IPS-20b (cell line): ENCODE data around the gene KCNMA1.
"Not testable (repeated sequence)": the region's sequence is repeated elsewhere in the genome, so short reads cannot be mapped to it uniquely, and the experiment has no call there.

ENCODE experiments used
- H3K27ac ChIP-seq: one replicate; pipeline ENCODE4 v1.5.1; 2013; ENCODE audit warnings: low read length
- H3K27me3 ChIP-seq: 2 replicates; pipeline ENCODE4 v1.6.1; 2013; ENCODE audit warnings: mild to moderate bottlenecking, low read length, inconsistent platforms; ENCODE audit not compliant: insufficient read depth
- H3K36me3 ChIP-seq: 2 replicates; pipeline ENCODE4 v1.6.1; 2013; ENCODE audit warnings: low read depth, mild to moderate bottlenecking, inconsistent platforms, low read length, moderate library complexity; ENCODE audit not compliant: insufficient read depth
- H3K4me1 ChIP-seq: 2 replicates; pipeline ENCODE4 v1.6.1; 2013; ENCODE audit warnings: mild to moderate bottlenecking, control low read depth, inconsistent platforms, low read length, moderate library complexity; ENCODE audit not compliant: insufficient read depth
- H3K4me3 ChIP-seq: 2 replicates; pipeline ENCODE4 v1.5.1; 2013; ENCODE audit warnings: mild to moderate bottlenecking, low read length, inconsistent platforms
- H3K9ac ChIP-seq: 2 replicates; pipeline ENCODE4 v1.6.1; 2013; ENCODE audit warnings: low read depth, mild to moderate bottlenecking, inconsistent platforms, low read length, moderate library complexity
- H3K9me3 ChIP-seq: 2 replicates; pipeline ENCODE4 v1.6.1; 2013; ENCODE audit warnings: mild to moderate bottlenecking, low read depth, low read length, inconsistent platforms; ENCODE audit not compliant: insufficient read depth

KCNMA1 gene

DNA sequence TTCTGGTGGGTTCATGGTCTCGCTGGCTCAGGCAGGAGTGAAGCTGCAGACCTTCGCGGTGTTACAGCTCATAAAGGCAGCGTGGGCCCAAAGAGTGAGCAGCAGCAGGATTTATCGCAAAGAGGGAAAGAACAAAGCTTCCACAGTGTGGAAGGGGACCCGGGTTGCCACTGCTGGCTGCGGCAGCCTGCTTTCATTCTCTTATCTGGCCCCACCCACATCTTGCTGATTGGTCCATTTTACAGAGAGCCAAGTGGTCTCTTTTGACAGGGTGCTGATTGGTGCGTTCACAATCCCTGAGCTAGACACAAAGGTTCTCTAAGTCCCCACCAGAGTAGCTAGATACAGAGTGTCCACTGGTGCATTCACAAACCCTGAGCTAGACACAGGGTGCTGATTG lies 47.9 kb downstream of the KCNMA1 start:
- not testable (repeated sequence) for H3K4me3 ChIP-seq, H3K36me3 ChIP-seq, H3K27me3 ChIP-seq, H3K27ac ChIP-seq, H3K9ac ChIP-seq, H3K4me1 ChIP-seq, H3K9me3 ChIP-seq

- Histone ChIP-seq H3K27ac (no peak overlapping the region), H3K4me1 (no peaks in the 10 kb centered on the region), H3K9ac (no peak overlapping the region), H3K9me3 (no peaks in the 10 kb centered on the region), H3K4me3 (no peak overlapping the region), H3K36me3 (no peaks in the 10 kb centered on the region), H3K27me3 (no peaks in the 10 kb centered on the region)
These were observed 48.7 kb downstream of the KCNMA1 start for GRCh38 chr10:77588886-77589285.

DNA sequence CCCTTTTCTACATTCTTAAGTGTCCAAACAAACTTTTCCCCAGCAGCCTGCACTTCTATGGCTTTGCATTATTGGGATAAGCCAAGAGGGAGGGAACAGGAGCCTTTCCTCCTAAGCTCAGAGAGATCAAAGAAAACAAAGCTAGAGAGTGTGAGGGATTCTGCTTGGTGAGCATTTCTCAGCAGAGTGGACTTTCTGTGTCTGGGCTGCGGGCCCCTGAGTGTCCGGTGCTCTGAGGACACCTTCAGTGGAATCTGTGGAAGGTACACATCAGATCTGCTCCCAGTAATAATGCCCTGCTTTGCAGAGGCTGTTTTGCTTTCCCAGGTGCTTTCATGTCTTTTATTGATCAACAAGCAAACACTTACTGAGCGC lies 50.2 kb downstream of the KCNMA1 start:
- Histone ChIP-seq H3K4me1 (no peaks in the 10 kb centered on the region), H3K27me3 (no peaks in the 10 kb centered on the region), H3K27ac (no peak overlapping the region), H3K4me3 (no peak overlapping the region), H3K9me3 (no peaks in the 10 kb centered on the region), H3K9ac (no peak overlapping the region), H3K36me3 (no peaks in the 10 kb centered on the region)

DNA sequence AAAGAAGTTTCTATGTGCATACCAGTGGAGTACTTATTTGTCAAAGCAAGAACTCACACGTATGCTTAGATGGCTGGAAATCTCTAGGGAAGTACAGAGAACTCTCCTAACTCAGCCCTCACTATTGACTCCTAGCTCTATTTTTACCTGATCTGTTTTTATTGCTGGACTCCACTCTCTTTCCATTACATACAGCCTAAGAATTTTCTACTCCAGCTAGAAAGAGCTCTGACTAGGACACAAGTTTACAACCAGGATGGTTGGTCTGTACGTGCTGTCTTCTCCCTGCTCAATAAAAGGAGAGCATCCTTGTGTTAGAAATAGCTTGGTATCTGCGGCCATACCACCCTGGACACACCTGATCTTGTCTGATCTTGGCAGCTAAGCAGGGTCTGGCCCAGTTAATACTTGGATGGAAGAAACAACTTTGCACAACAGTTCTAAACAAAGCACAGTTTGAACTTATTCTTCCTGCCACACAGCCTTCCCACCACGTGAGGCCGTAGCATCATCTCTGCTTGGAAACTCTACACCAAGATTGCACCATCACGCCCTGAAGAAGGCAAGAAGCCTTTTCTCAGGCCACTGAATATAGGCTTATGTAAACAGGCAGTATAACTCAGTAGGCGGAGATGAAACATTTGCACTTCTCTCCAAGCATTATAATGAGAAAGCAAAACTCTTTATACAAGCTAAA lies 50.7 kb downstream of the KCNMA1 start:
- H3K9ac ChIP-seq = no peak overlapping the region
- no peak overlapping the region for H3K27ac ChIP-seq
- H3K4me3 ChIP-seq = no peak overlapping the region
- H3K27me3 ChIP-seq = no peaks in the 10 kb centered on the region
- H3K36me3 ChIP-seq = no peaks in the 10 kb centered on the region
- H3K4me1 ChIP-seq = no peaks in the 10 kb centered on the region
- no peaks in the 10 kb centered on the region for H3K9me3 ChIP-seq

DNA sequence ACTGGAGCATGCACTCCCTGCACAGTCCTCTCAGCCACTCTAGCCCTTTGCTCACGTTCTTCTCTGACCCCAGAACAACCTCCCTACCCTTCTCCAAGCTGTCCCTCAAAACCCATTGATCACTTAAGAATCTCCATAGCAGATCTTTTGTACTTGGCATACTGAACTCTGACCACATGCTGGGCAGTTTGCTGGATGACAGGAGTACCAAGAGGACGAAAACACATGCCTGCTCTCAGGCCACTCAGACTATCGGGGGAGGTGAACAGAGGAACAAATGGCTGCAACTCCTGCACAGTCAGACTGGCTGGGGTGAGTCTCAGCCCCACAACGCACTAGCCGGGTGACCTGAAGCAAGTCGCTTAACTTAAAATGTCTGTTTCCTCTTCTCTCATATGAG lies 52.7 kb downstream of the KCNMA1 start:
- Histone ChIP-seq H3K36me3 (no peaks in the 10 kb centered on the region), H3K27me3 (no peaks in the 10 kb centered on the region), H3K9me3 (no peaks in the 10 kb centered on the region), H3K9ac (no peak overlapping the region), H3K27ac (no peak overlapping the region), H3K4me1 (no peaks in the 10 kb centered on the region), H3K4me3 (no peak overlapping the region)

DNA sequence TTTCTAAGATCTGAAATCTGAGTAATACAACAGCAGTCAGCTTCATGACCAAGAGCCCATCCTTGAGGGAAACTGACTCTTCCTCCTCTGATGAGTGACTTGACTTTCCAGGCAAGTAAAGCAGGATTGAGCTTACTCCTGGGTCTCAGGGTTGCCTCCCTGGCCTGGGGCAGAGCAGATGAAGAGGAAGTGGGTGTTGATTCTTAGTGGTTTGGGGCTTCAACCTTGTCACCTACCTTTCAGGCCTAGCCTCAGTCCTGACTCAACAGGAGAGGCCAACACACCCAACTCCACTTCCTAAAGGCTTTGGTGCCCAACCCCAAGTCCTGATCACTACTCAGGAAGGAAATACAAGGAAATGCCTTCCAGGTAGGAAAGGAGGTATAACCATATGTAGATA lies 54.1 kb downstream of the KCNMA1 start:
- Histone ChIP-seq H3K9ac (no peak overlapping the region), H3K36me3 (no peaks in the 10 kb centered on the region), H3K4me1 (no peaks in the 10 kb centered on the region), H3K9me3 (no peaks in the 10 kb centered on the region), H3K27me3 (no peaks in the 10 kb centered on the region), H3K4me3 (no peak overlapping the region), H3K27ac (no peak overlapping the region)

DNA sequence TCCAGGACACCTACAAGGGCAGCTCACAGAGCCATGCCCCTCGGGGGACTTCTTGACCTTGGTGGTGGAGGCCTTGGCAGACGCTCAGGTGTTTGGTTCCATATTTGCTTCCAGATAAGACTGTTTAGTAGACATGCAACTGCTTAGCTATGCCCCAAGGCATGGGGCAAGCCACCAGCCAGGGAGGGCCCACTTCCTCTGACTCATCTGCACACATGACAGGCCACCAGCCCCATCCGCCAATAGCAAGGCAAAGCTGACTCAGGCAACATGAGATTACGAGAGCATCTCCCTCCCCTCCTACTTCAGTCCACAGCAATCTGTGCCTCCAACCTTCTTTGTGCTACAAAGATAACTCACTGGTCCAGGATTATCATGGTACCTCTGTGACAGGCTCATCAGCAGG lies 54.9 kb downstream of the KCNMA1 start:
- H3K27me3 ChIP-seq = no peaks in the 10 kb centered on the region
- no peaks in the 10 kb centered on the region for H3K9me3 ChIP-seq
- no peak overlapping the region for H3K4me3 ChIP-seq
- H3K9ac ChIP-seq = no peak overlapping the region
- H3K4me1 ChIP-seq = no peaks in the 10 kb centered on the region
- H3K27ac ChIP-seq = no peak overlapping the region
- no peaks in the 10 kb centered on the region for H3K36me3 ChIP-seq

DNA sequence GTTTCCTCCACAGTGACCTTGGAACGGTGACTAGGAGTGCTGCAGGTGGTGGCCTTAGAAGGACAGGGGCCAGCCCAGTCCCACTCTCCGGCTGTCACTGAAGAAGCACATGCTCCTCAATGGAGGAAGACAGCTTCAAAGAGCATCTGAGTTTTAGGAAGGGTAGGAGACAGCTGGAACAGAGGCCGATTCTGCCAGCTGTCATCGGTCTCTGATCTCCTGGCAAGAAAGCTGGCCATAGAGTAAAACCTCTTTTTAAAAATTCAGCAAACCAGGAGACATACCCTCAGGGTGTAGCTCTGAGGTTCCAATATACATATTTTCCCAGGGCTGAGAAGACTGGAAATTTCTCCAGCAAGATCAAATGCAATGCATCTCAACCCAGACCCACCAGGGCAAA lies 55.9 kb downstream of the KCNMA1 start:
- H3K36me3 ChIP-seq = no peaks in the 10 kb centered on the region
- no peaks in the 10 kb centered on the region for H3K4me1 ChIP-seq
- no peak overlapping the region for H3K9ac ChIP-seq
- no peak overlapping the region for H3K4me3 ChIP-seq
- no peaks in the 10 kb centered on the region for H3K9me3 ChIP-seq
- no peaks in the 10 kb centered on the region for H3K27me3 ChIP-seq
- no peak overlapping the region for H3K27ac ChIP-seq

GRCh38 chr10:77580482-77580881 lies 57.1 kb downstream of the KCNMA1 start:
- H3K4me1 ChIP-seq = no peaks in the 10 kb centered on the region
- no peak overlapping the region for H3K4me3 ChIP-seq
- no peak overlapping the region for H3K9ac ChIP-seq
- H3K9me3 ChIP-seq = no peaks in the 10 kb centered on the region
- H3K27ac ChIP-seq = no peak overlapping the region
- H3K27me3 ChIP-seq = no peaks in the 10 kb centered on the region
- no peaks in the 10 kb centered on the region for H3K36me3 ChIP-seq

GRCh38 chr10:77578583-77579227 lies 58.9 kb downstream of the KCNMA1 start:
- no peaks in the 10 kb centered on the region for H3K4me1 ChIP-seq
- H3K4me3 ChIP-seq = no peak overlapping the region
- H3K27ac ChIP-seq = no peak overlapping the region
- H3K9me3 ChIP-seq = no peaks in the 10 kb centered on the region
- H3K27me3 ChIP-seq = no peaks in the 10 kb centered on the region
- H3K36me3 ChIP-seq = no peaks in the 10 kb centered on the region
- H3K9ac ChIP-seq = no peak overlapping the region

- Histone ChIP-seq H3K9ac (no peak overlapping the region), H3K36me3 (no peaks in the 10 kb centered on the region), H3K9me3 (no peaks in the 10 kb centered on the region), H3K4me1 (no peaks in the 10 kb centered on the region), H3K4me3 (no peak overlapping the region), H3K27ac (no peak overlapping the region), H3K27me3 (no peaks in the 10 kb centered on the region)
These were observed 59.9 kb downstream of the KCNMA1 start for GRCh38 chr10:77577666-77578229.

DNA sequence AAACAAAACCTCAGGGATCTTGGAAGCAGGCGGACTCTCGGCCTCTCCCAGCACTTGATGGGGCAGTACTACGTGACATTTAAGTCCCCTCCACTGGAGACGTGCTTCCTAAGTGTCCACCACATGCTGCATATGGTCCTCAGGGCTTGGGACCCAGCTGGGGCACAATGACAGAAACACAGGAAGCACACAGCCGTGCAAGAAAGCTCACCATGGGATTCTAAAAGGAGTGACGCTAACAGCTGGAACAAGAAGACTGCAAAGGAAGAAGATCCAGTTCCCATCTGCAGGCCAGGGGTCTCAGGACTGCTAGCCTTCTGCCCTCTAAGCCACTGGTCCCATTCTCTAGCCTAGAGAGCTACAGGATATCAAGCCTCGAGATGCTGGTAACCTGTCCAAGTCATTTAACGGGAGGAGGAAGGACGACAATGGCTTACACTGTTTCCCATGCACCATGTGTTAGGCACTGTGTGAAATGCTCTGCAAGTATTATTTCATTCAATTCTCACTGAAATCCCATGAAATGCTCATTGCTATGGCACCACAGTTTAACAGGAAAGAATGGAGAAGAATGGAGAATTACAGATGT lies 61.1 kb downstream of the KCNMA1 start:
- no peaks in the 10 kb centered on the region for H3K9me3 ChIP-seq
- H3K4me3 ChIP-seq = no peak overlapping the region
- H3K4me1 ChIP-seq = no peaks in the 10 kb centered on the region
- H3K36me3 ChIP-seq = no peaks in the 10 kb centered on the region
- H3K9ac ChIP-seq = no peak overlapping the region
- H3K27ac ChIP-seq = no peak overlapping the region
- no peaks in the 10 kb centered on the region for H3K27me3 ChIP-seq
